ENCODE results near the gene CD19.

DNA sequence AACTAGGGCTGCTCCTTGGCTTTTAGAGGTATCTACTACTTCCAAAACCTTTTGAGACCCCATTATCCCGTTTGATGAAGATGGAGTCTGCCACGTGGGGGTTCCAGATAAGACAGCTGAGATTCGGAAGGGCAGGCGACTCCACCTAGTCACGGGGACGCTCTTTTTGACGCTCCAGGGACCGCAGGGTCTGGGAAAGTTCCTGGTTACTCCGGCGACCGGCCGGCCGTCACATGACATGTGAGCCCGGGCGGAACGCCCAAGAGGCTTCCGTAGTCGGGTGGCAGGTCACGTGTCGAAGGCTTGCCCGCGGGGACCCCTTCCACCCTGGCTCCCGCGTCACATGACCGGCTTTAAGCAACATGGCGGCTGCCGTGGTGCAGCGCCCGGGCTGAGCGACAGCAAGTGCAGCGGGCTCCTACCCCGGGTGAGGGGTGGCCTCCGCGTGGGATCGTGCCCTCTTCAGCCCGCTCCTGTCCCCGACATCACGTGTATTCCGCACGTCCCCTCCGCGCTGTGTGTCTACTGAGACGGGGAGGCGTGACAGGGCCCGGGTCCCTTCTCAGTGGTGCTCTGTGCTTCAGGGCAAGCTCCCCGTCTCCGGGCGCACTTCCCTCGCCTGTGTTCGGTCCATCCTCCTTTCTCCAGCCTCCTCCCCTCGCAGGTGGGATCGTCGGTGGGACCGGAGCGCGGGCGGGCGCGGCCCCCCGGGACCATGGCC is 42.8 kb downstream of the CD19 start, which contains the start of gene SPNS1:
- TF ChIP-seq POLR2A (IDR thresholded peaks at IDR 0.05) (no peak), POLR2AphosphoS5 (IDR thresholded peaks at IDR 0.05) (peak; percentile 93 to 96 (median 94))
- TF ChIP-seq, protein P1, sequence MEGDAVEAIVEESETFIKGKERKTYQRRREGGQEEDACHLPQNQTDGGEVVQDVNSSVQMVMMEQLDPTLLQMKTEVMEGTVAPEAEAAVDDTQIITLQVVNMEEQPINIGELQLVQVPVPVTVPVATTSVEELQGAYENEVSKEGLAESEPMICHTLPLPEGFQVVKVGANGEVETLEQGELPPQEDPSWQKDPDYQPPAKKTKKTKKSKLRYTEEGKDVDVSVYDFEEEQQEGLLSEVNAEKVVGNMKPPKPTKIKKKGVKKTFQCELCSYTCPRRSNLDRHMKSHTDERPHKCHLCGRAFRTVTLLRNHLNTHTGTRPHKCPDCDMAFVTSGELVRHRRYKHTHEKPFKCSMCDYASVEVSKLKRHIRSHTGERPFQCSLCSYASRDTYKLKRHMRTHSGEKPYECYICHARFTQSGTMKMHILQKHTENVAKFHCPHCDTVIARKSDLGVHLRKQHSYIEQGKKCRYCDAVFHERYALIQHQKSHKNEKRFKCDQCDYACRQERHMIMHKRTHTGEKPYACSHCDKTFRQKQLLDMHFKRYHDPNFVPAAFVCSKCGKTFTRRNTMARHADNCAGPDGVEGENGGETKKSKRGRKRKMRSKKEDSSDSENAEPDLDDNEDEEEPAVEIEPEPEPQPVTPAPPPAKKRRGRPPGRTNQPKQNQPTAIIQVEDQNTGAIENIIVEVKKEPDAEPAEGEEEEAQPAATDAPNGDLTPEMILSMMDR (IDR thresholded peaks at IDR 0.05) = no peak
